ENCODE results near the gene SPEM2. TPM values are rescaled to one million over a fixed set of nuclear protein-coding genes. Genes with fewer than 3 reads are reported as not detected.

Gene SPEM2
- total RNA-seq, 4 donors from 2014 or later = not detected

GRCh38 chr17:7426203-7426863 is 917 bp downstream of the SPEM2 start:
- intact Hi-C loops (cut with DNase I; ENCODE audit: low total_unique reads) = loop anchor here (10.0 kb wide), 1 partner anchor 62 kb away; no protein-coding TSS in a partner anchor
- TF ChIP-seq CTCF (IDR thresholded peaks at IDR 0.05) (no peak), POLR2A (IDR thresholded peaks at IDR 0.05) (no peak)
- 90 to 95% methylated on average over 32 to 33 of the region's 33 CpGs for WGBS, 2 donors
- DNase-seq (ENCODE audit: low spot score in 2 of 2) = no peak
- no peak overlapping the region for H3K4me3 ChIP-seq (ENCODE audit: low read depth, poor library complexity, severe bottlenecking)

- 92 to 93% methylated on average over 24 of the region's 29 CpGs for WGBS, 2 donors
- intact Hi-C loops (cut with DNase I; ENCODE audit: low total_unique reads) = loop anchor here (10.0 kb wide), 1 partner anchor 62 kb away; no protein-coding TSS in a partner anchor
- no peak overlapping the region for H3K4me3 ChIP-seq (ENCODE audit: low read depth, poor library complexity, severe bottlenecking)
- no peak for TF ChIP-seq POLR2A (IDR thresholded peaks at IDR 0.05)
- TF ChIP-seq CTCF (IDR thresholded peaks at IDR 0.05) = no peak
- DNase-seq (ENCODE audit: low spot score in 2 of 2) = no peak
These were observed 1.6 kb downstream of the SPEM2 start for GRCh38 chr17:7426896-7427489.

GRCh38 chr17:7427549-7427948 is 2.1 kb downstream of the SPEM2 start:
- intact Hi-C loops (cut with DNase I; ENCODE audit: low total_unique reads) = loop anchor here (10.0 kb wide), 1 partner anchor 63 kb away; no protein-coding TSS in a partner anchor
- H3K4me3 ChIP-seq (ENCODE audit: low read depth, poor library complexity, severe bottlenecking) = no peak overlapping the region
- no peak for DNase-seq (ENCODE audit: low spot score in 2 of 2)
- no peak for TF ChIP-seq POLR2A (IDR thresholded peaks at IDR 0.05)
- no peak for TF ChIP-seq CTCF (IDR thresholded peaks at IDR 0.05)
- 90 to 96% methylated on average over 7 of the region's 7 CpGs for WGBS, 2 donors

- no peak within 1 kb of the TSS for H3K4me3 ChIP-seq (ENCODE audit: low read depth, poor library complexity, severe bottlenecking)
- intact Hi-C loops (cut with DNase I; ENCODE audit: low total_unique reads) = loop anchor here (10.0 kb wide), 1 partner anchor 64 kb away; no protein-coding TSS in a partner anchor
- DNase-seq (ENCODE audit: low spot score in 2 of 2) = no peak
- TF ChIP-seq CTCF (IDR thresholded peaks at IDR 0.05) (no peak), POLR2A (IDR thresholded peaks at IDR 0.05) (no peak)
- 73 to 76% methylated on average over 5 of the region's 5 CpGs for WGBS, 2 donors
These were observed 3.1 kb downstream of the SPEM2 start, which contains the start of gene SPEM3 for GRCh38 chr17:7428557-7428956. Gene SPEM3 (plus strand): TSS chr17:7428857. CDS start chr17:7428903, 46 bp downstream.

- DNase-seq (ENCODE audit: low spot score in 2 of 2) = no peak
- WGBS, 2 donors = 90 to 93% methylated on average over 10 of the region's 10 CpGs
- no peak for TF ChIP-seq POLR2A (IDR thresholded peaks at IDR 0.05)
- TF ChIP-seq CTCF (IDR thresholded peaks at IDR 0.05) = no peak
- intact Hi-C loops (cut with DNase I; ENCODE audit: low total_unique reads) = loop anchor here (10.0 kb wide), 2 partner anchors 65 to 135 kb away; partner anchors contain the start of gene SENP3
- no peak overlapping the region for H3K4me3 ChIP-seq (ENCODE audit: low read depth, poor library complexity, severe bottlenecking)
These were observed 4.3 kb downstream of the SPEM2 start for GRCh38 chr17:7429722-7430121.
